AG10803 (cell line): ENCODE results near the gene CYP17A1.

Source experiments
- DNase-seq: peaks from one replicate; pipeline ENCODE4 v3.0.0; 2010; ENCODE audit warnings: low read depth
- H3K4me3 ChIP-seq: 2 replicates; pipeline ENCODE4 v1.5.1; 2011; ENCODE audit warnings: mild to moderate bottlenecking, low read length, control low read depth
- TF ChIP-seq, protein P1 (sequence below): conservative IDR thresholded peaks from 2 replicates; pipeline ENCODE4 v1.5.1; 2011; ENCODE audit warnings: mild to moderate bottlenecking, low read length, control low read depth, inconsistent platforms

CYP17A1 gene

GRCh38 chr10:102819054-102819453 is 18.2 kb downstream of the CYP17A1 start:
- no peak for DNase-seq
- TF ChIP-seq, protein P1, sequence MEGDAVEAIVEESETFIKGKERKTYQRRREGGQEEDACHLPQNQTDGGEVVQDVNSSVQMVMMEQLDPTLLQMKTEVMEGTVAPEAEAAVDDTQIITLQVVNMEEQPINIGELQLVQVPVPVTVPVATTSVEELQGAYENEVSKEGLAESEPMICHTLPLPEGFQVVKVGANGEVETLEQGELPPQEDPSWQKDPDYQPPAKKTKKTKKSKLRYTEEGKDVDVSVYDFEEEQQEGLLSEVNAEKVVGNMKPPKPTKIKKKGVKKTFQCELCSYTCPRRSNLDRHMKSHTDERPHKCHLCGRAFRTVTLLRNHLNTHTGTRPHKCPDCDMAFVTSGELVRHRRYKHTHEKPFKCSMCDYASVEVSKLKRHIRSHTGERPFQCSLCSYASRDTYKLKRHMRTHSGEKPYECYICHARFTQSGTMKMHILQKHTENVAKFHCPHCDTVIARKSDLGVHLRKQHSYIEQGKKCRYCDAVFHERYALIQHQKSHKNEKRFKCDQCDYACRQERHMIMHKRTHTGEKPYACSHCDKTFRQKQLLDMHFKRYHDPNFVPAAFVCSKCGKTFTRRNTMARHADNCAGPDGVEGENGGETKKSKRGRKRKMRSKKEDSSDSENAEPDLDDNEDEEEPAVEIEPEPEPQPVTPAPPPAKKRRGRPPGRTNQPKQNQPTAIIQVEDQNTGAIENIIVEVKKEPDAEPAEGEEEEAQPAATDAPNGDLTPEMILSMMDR, result no peak
- H3K4me3 ChIP-seq, result no peak overlapping the region

GRCh38 chr10:102817175-102817574 is 20.0 kb downstream of the CYP17A1 start:
- H3K4me3 ChIP-seq, result no peak overlapping the region
- DNase-seq, result no peak
- TF ChIP-seq, protein P1, result no peak

GRCh38 chr10:102815790-102816549 is 21.2 kb downstream of the CYP17A1 start:
- H3K4me3 ChIP-seq, result no peak overlapping the region; the same call in 1 of the 2 replicates
- DNase-seq, result peak; percentile 89
- TF ChIP-seq, protein P1, result no peak

GRCh38 chr10:102814873-102815661 is 22.1 kb downstream of the CYP17A1 start:
- TF ChIP-seq, protein P1, result 0 out of 2 replicates have a peak, but pooled peaks have one; percentile 2
- H3K4me3 ChIP-seq, result no peak overlapping the region
- DNase-seq, result peak; percentile 58

- DNase-seq, result no peak
- H3K4me3 ChIP-seq, result no peak overlapping the region
- TF ChIP-seq, protein P1, result no peak
Observed at GRCh38 chr10:102814453-102814871, 22.8 kb downstream of the CYP17A1 start.

DNA sequence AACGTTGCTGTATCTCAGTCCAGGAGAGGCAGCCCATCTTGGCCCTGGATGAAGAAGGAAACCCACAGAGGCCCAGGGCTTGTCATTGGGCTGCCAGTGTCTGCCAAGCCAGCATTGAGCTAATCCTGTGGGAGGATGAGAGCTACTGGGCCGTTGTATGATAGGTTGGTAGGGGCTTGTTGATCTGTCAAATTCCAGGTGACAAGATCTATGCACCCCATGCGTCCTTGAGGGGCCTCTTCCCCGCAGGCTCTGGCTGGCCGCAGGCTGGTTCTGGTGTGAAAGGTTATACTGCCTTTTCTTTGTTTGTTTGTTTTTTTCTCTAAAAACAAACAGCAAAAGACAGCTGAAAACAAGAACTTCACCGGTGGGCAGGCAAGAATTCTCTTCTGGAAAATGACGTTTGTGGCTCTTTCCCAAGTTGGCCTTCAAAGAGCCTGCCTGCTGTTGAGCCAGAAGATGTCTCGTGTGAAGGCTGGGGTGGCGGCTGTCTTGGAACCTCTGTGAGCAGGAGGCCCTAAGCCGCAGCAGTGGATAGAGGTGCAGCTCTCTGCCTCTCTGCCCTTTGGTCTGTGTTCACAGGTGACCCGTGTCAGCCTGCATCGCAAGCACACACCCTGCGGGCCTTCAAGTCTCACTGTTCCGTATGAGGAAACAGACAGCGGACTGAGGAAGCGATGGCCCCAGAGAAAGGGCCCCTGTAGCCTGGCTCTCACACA is 23.3 kb downstream of the CYP17A1 start:
- TF ChIP-seq, protein P1, result no peak
- DNase-seq, result peak; percentile 31
- no peak overlapping the region for H3K4me3 ChIP-seq
